HepG2 (cell line): ENCODE results near the gene PIMREG. TPM values are rescaled to one million over a fixed set of nuclear protein-coding genes. Genes with fewer than 3 reads are reported as not detected.

ENCODE experiments used
- AGO2 ChIP-seq: fragments of 200-400 bp; formaldehyde crosslinking; optimal IDR thresholded peaks from 2 replicates; pipeline ENCODE3; 2017; ENCODE audit warnings: mild to moderate bottlenecking, low read depth, low read length, moderate library complexity
- ATM ChIP-seq: fragments of 450-650 bp; IDR thresholded peaks from 2 replicates; pipeline ENCODE4 v1.7.1; 2017; ENCODE audit warnings: mild to moderate bottlenecking, borderline replicate concordance
- ATRX ChIP-seq: sonication (generic); formaldehyde crosslinking; IDR thresholded peaks from 2 replicates; pipeline ENCODE4 v1.4.0; 2020; ENCODE audit warnings: missing genetic modification reagents, borderline replicate concordance
- MXD3 ChIP-seq: IDR thresholded peaks from 2 replicates; pipeline ENCODE4 v1.6.1; 2016; ENCODE audit warnings: mild to moderate bottlenecking, missing biosample characterization, missing genetic modification reagents
- RERE ChIP-seq: IDR thresholded peaks from 2 replicates; pipeline ENCODE4 v1.6.1; 2016; ENCODE audit warnings: low read depth, missing genetic modification reagents, missing compliant biosample characterization
- WIZ ChIP-seq: sonication (generic); formaldehyde crosslinking; IDR thresholded peaks from 2 replicates; pipeline ENCODE4 v1.5.1; 2020; ENCODE audit warnings: mild to moderate bottlenecking, missing genetic modification reagents
- ZNF660 ChIP-seq: sonication (generic); formaldehyde crosslinking; IDR thresholded peaks from 2 replicates; pipeline ENCODE4 v1.5.1; 2020; ENCODE audit warnings: mild to moderate bottlenecking, low read depth, missing genetic modification reagents, borderline replicate concordance
- polyA plus RNA-seq, 8 experiments: library from polyadenylated mRNA; depleted of rRNA in 3 of 8; stranded (reverse) in 7 of 8; unstranded in 1 of 8; fragments of >200 nt; fragmentation: Illumina TruSeq in 4 of 8; extraction: Trizol in 4 of 8; gene quantifications; 2 replicates each; pipeline versions ENCODE4 v1.2.1 to v1.2.3, GENCODE V29; 2011 to 2016; ENCODE audit warnings: low read depth in 4 of 8, missing spikeins in 1 of 8, mixed read lengths in 1 of 8; ENCODE audit not compliant: insufficient read depth in 1 of 8
- total RNA-seq, 5 experiments: library from RNA; depleted of rRNA; stranded (reverse); fragments of >200 nt; fragmentation: Illumina TruSeq; extraction: Trizol; gene quantifications; 2 replicates each; pipeline ENCODE4 v1.2.3, GENCODE V29; 2016; ENCODE audit warnings: low read depth in 1 of 5

The PIMREG gene
- total and polyA plus RNA-seq, 2 of the 13 experiments (the other 11 are each of a cell fraction or from before 2014, with no cell fraction given): 15.6 to 30.3 TPM

- no peak for TF ChIP-seq RERE
- TF ChIP-seq ATM: no peak
- TF ChIP-seq WIZ (CRISPR knock-in tag): no peak
- no peak for TF ChIP-seq ATRX (CRISPR knock-in tag)
- TF ChIP-seq MXD3 (CRISPR knock-in tag): no peak
- TF ChIP-seq ZNF660 (CRISPR knock-in tag): no peak
- TF ChIP-seq AGO2: no peak
Observed at GRCh38 chr17:6467567-6467966, 23.3 kb downstream of the PIMREG start (continued).
